SU-DHL-6 (cell line): ENCODE results near the gene MRPS26.

Source experiments
- H2AFZ ChIP-seq: fragments of 200-600 bp; sonication (generic); 2 replicates; pipeline ENCODE4 v1.6.1; 2014; ENCODE audit warnings: low read depth, mild to moderate bottlenecking, moderate library complexity, mixed read lengths, antibody characterized with exemption, low read length; ENCODE audit not compliant: severe bottlenecking
- H3F3A ChIP-seq: fragments of 200-600 bp; shearing (Covaris generic); 2 replicates; pipeline ENCODE4 v1.6.0; 2016; ENCODE audit warnings: antibody characterized with exemption, mild to moderate bottlenecking; ENCODE audit not compliant: insufficient read depth
- H3K27ac ChIP-seq: fragments of 200-600 bp; sonication (generic); 2 replicates; pipeline ENCODE4 v1.5.1; 2016; ENCODE audit warnings: low read depth, mild to moderate bottlenecking, low read length, moderate library complexity, mixed read lengths
- H3K27me3 ChIP-seq: fragments of 200-600 bp; sonication (generic), shearing (Covaris generic); 2 replicates; pipeline ENCODE4 v1.6.0; 2014; ENCODE audit warnings: mild to moderate bottlenecking, low read length
- H3K36me3 ChIP-seq: fragments of 200-600 bp; sonication (generic); 2 replicates; pipeline ENCODE4 v1.6.1; 2014; ENCODE audit warnings: mild to moderate bottlenecking, low read length, mixed read lengths
- H3K4me2 ChIP-seq: fragments of 300-600, 200-600 bp; shearing (Covaris generic), sonication (generic); 2 replicates; pipeline ENCODE4 v1.6.0; 2014; ENCODE audit warnings: low read length, low read depth, mild to moderate bottlenecking; ENCODE audit not compliant: poor library complexity, severe bottlenecking
- H3K4me3 ChIP-seq: fragments of 200-600 bp; sonication (generic); 2 replicates; pipeline ENCODE4 v1.5.1; 2014; ENCODE audit warnings: antibody characterized with exemption, low read length, mild to moderate bottlenecking, mixed read lengths; ENCODE audit not compliant: insufficient read depth, poor library complexity, severe bottlenecking
- H3K79me2 ChIP-seq: fragments of 200-600 bp; sonication (generic); 2 replicates; pipeline ENCODE4 v1.6.1; 2014; ENCODE audit warnings: mild to moderate bottlenecking, low read length, moderate library complexity; ENCODE audit not compliant: insufficient read depth
- H3K9ac ChIP-seq: fragments of 200-600 bp; sonication (generic); 2 replicates; pipeline ENCODE4 v1.7.0; 2014; ENCODE audit warnings: mild to moderate bottlenecking, low read length
- H3K9me2 ChIP-seq: fragments of 200-600 bp; sonication (generic); replicated peaks from 2 replicates; pipeline ENCODE4 v1.6.1; 2014; ENCODE audit warnings: low read length; ENCODE audit not compliant: insufficient read depth
- H3K9me3 ChIP-seq: fragments of 200-600 bp; sonication (generic); 2 replicates; pipeline ENCODE4 v1.6.1; 2014; ENCODE audit warnings: low read length, mixed read lengths; ENCODE audit not compliant: insufficient read depth
- H4K20me1 ChIP-seq: fragments of 200-600 bp; sonication (generic); 2 replicates; pipeline ENCODE4 v1.6.1; 2014; ENCODE audit warnings: low read depth, mild to moderate bottlenecking, antibody characterized with exemption, low read length, moderate library complexity, mixed read lengths
- CTCF ChIP-seq: fragments of 200-600 bp; sonication (generic); IDR thresholded peaks from one replicate; pipeline ENCODE4 v1.5.1; 2017; ENCODE audit warnings: antibody characterized with exemption, mild to moderate bottlenecking, low read length, moderate library complexity; ENCODE audit not compliant: insufficient read depth, poor library complexity, severe bottlenecking
- EZH2phosphoT487 ChIP-seq: fragments of 200-600 bp; sonication (generic), shearing (Covaris generic); conservative IDR thresholded peaks from 2 replicates; pipeline ENCODE4 v1.6.1; 2018; ENCODE audit warnings: mild to moderate bottlenecking, antibody characterized with exemption, low read length, moderate library complexity, mixed read lengths

MRPS26 gene

GRCh38 chr20:3032624-3033023 lies 13.2 kb upstream of the MRPS26 start:
- Histone ChIP-seq H3F3A (no peaks in the 10 kb centered on the region), H3K79me2 (no peaks in the 10 kb centered on the region), H3K4me3 (no peak overlapping the region), H3K27me3 (no peaks in the 10 kb centered on the region), H3K9me2 (no peaks in the 10 kb centered on the region), H3K36me3 (no peaks in the 10 kb centered on the region), H3K9ac (no peak overlapping the region), H2AFZ (no peak overlapping the region), H3K9me3 (no peaks in the 10 kb centered on the region), H3K27ac (no peak overlapping the region), H3K4me2 (no peak overlapping the region), H4K20me1 (no peaks in the 10 kb centered on the region)
- no peak for TF ChIP-seq EZH2phosphoT487
- TF ChIP-seq CTCF: no peak

GRCh38 chr20:3037654-3038053 lies 8.2 kb upstream of the MRPS26 start:
- H3K4me2 ChIP-seq: no peak overlapping the region
- no peaks in the 10 kb centered on the region for H3K27me3 ChIP-seq
- 0 out of 2 replicates have a peak, but pooled peaks cover 2% of the 10 kb centered on the region for H3K36me3 ChIP-seq
- H3F3A ChIP-seq: no peaks in the 10 kb centered on the region
- no peak overlapping the region for H2AFZ ChIP-seq
- no peaks in the 10 kb centered on the region for H4K20me1 ChIP-seq
- no peak overlapping the region for H3K27ac ChIP-seq
- H3K9me3 ChIP-seq: no peaks in the 10 kb centered on the region
- no peaks in the 10 kb centered on the region for H3K9me2 ChIP-seq
- H3K79me2 ChIP-seq: no peaks in the 10 kb centered on the region
- TF ChIP-seq CTCF (no peak), EZH2phosphoT487 (no peak)
- H3K9ac ChIP-seq: no peak overlapping the region
- H3K4me3 ChIP-seq: no peak overlapping the region

GRCh38 chr20:3038454-3038853 lies 7.4 kb upstream of the MRPS26 start:
- Histone ChIP-seq H3K9ac (no peak overlapping the region), H3K27me3 (no peaks in the 10 kb centered on the region), H3K4me2 (no peak overlapping the region), H2AFZ (no peak overlapping the region), H3K36me3 (0 out of 2 replicates have a peak, but pooled peaks cover 2% of the 10 kb centered on the region), H3K27ac (no peak overlapping the region), H3K4me3 (no peak overlapping the region), H4K20me1 (no peaks in the 10 kb centered on the region), H3K9me2 (no peaks in the 10 kb centered on the region), H3K9me3 (no peaks in the 10 kb centered on the region), H3K79me2 (no peaks in the 10 kb centered on the region), H3F3A (no peaks in the 10 kb centered on the region)
- TF ChIP-seq EZH2phosphoT487 (no peak), CTCF (no peak)
